H1 (cell line): ENCODE results near the gene FBXO47. TPM values are rescaled to one million over a fixed set of nuclear protein-coding genes. Genes with fewer than 3 reads are reported as not detected.

Experiments used
- BCL11A ChIP-seq, 2 experiments: IDR thresholded peaks; one replicate each; pipeline ENCODE4 v1.6.1; 2011; ENCODE audit warnings: low read depth in 2 of 2, low read length in 2 of 2, mild to moderate bottlenecking in 2 of 2
- FOSL1 ChIP-seq: IDR thresholded peaks from 2 replicates; pipeline ENCODE4 v1.6.1; 2011; ENCODE audit warnings: mild to moderate bottlenecking, low read depth, low read length, moderate library complexity; ENCODE audit not compliant: insufficient read depth
- KDM1A ChIP-seq: fragments of 200-600, 300-600 bp; sonication (generic); IDR thresholded peaks from 2 replicates; pipeline ENCODE4 v1.7.1; 2016; ENCODE audit warnings: mild to moderate bottlenecking, low read length, borderline replicate concordance
- SIN3A ChIP-seq, 2 experiments: IDR thresholded peaks in 1 of 2; conservative IDR thresholded peaks in 1 of 2; 2 replicates each; pipeline ENCODE4 v1.6.1; 2011 to 2012; ENCODE audit warnings: low read length in 2 of 2, improper control_type of control experiment in 1 of 2, low read depth in 1 of 2, mild to moderate bottlenecking in 1 of 2
- SP4 ChIP-seq: IDR thresholded peaks from 2 replicates; pipeline ENCODE4 v1.6.1; 2012; ENCODE audit warnings: low read length, inconsistent platforms
- polyA plus RNA-seq, 7 experiments: library from polyadenylated mRNA; depleted of rRNA in 3 of 7; stranded (reverse) in 5 of 7; unstranded in 2 of 7; fragments of >200 nt in 5 of 7; fragments of 200-250 nt in 2 of 7; gene quantifications; 1 replicate in 5 of 7; 2 replicates in 1 of 7; 4 replicates in 1 of 7; pipeline versions ENCODE4 v1.2.1 to v1.2.3, GENCODE V29; 2011 to 2013; ENCODE audit warnings: missing spikeins in 2 of 7, mixed read lengths in 2 of 7
- total RNA-seq: library from RNA; stranded (reverse); fragmentation: NEBNext Ultra II Directional; extraction: Animal tissue kit (Norgen Biotek cat#: 25700); gene quantifications from 2 replicates; pipeline ENCODE4 v1.2.1, GENCODE V29; 2021

FBXO47 gene
- total and polyA plus RNA-seq, 2 of the 8 experiments (the other 6 are each of a cell fraction or from before 2014, with no cell fraction given), result not detected

- TF ChIP-seq FOSL1, result no peak
- TF ChIP-seq BCL11A (IDR thresholded peaks at IDR 0.05; ENCODE audit: low read depth in 2 of 2, low read length in 2 of 2), result no peak
- TF ChIP-seq KDM1A, result no peak
- no peak for TF ChIP-seq SP4
- no peak for TF ChIP-seq SIN3A (conservative IDR thresholded peaks at IDR 0.05 in 1 of 2, IDR thresholded peaks at IDR 0.05 in 1 of 2; ENCODE audit: low read depth in 1 of 2, low read length in 2 of 2)
Measured at GRCh38 chr17:38911081-38911730, 56.0 kb downstream of the FBXO47 start (continued).
